Measurements from ENCODE around the gene SH3RF1.

The SH3RF1 gene

DNA sequence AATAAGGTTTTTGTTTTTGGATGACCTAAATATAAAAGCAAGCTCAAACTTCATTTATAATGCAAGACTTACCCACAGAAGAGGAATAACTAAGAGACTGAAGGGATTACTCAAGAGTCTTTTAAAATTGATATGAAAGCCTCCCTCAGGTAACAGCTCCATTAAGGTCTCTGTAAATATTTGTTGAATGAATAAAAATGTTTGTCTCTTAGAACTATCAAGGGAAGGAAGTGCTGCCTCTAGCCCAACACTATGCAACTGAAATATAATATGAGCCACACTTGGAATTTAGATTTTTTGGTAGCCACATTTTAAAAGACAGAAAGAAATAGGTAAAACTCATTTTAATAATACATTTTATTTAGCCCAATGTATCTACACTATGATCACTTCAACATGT, 127.8 kb downstream of the SH3RF1 start:
- H3K4me1 ChIP-seq (ENCODE audit: control insufficient read depth, insufficient read depth, low read length): no peaks in the 10 kb centered on the region
- no peaks in the 10 kb centered on the region for H3K36me3 ChIP-seq (ENCODE audit: control insufficient read depth, insufficient read depth, low read length)
- H3K9me3 ChIP-seq (ENCODE audit: control insufficient read depth, low read length): no peaks in the 10 kb centered on the region
- no peaks in the 10 kb centered on the region for H3K27me3 ChIP-seq (ENCODE audit: control insufficient read depth, insufficient read depth, low read length)
- H3K9ac ChIP-seq (ENCODE audit: low read length): no peak overlapping the region
- no peak overlapping the region for H3K4me3 ChIP-seq (ENCODE audit: low read length)

DNA sequence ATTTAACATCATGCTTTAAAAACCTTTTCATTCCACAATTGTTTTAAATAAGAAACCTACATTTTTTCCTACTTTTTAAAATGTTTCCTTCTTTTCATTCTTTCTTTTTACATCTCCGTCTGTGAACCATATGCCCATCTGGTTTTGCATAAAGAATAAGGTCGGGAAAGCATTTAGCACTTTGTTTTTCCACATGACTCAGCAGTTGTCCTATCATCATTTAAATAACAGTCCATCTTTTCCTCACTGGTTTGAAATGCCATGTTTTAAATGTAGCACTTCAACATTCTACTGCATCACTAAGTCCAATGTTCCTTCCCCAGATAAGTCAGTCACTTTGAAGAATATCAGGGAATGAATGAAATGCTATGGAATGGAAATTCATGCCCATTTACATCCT, 128.4 kb downstream of the SH3RF1 start:
- Histone ChIP-seq H3K9me3 (ENCODE audit: control insufficient read depth, low read length) (no peaks in the 10 kb centered on the region), H3K27me3 (ENCODE audit: control insufficient read depth, insufficient read depth, low read length) (no peaks in the 10 kb centered on the region), H3K4me1 (ENCODE audit: control insufficient read depth, insufficient read depth, low read length) (no peaks in the 10 kb centered on the region), H3K9ac (ENCODE audit: low read length) (no peak overlapping the region), H3K36me3 (ENCODE audit: control insufficient read depth, insufficient read depth, low read length) (no peaks in the 10 kb centered on the region), H3K4me3 (ENCODE audit: low read length) (no peak overlapping the region)

DNA sequence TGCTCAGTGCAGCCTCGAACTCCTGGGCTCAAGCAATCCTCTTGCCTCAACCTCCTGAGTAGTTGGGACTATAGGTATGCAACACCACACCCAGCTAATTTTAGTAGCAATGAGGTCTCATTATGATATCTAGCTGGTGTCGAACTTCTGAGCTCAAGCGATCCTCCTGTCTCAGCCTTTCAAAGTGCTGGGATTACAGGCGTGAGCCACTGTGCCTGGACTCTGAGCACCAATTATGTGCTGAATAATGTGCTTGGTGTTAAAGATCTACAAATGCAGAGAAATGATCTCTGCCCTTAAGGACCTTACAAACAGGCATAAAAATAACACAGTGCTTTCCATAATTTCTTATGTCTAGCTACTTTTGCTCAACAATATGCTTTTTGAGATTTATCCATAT, 131.7 kb downstream of the SH3RF1 start:
- Histone ChIP-seq H3K9ac (ENCODE audit: low read length) (no peak overlapping the region), H3K36me3 (ENCODE audit: control insufficient read depth, insufficient read depth, low read length) (peaks cover 5% of the 10 kb centered on the region), H3K9me3 (ENCODE audit: control insufficient read depth, low read length) (no peaks in the 10 kb centered on the region), H3K27me3 (ENCODE audit: control insufficient read depth, insufficient read depth, low read length) (no peaks in the 10 kb centered on the region), H3K4me1 (ENCODE audit: control insufficient read depth, insufficient read depth, low read length) (peaks cover 25% of the 10 kb centered on the region), H3K4me3 (ENCODE audit: low read length) (no peak overlapping the region)

DNA sequence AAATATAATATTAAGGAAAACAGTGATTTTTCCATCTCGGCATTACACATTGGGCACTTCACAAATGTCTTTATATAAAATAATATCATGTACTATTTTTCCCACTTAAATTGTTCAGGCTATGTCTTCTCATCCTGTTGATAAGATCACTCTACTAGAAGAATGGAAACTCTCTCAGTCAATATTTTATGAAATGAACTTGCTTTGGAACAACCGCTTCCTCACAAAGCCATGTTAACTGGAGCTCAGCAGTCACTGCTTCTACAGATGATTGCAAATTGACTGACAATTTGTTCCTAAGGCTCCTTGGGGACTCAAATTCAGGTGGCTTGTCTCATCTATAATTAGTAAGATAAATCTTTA, 133.2 kb downstream of the SH3RF1 start:
- Histone ChIP-seq H3K9ac (ENCODE audit: low read length) (no peak overlapping the region), H3K36me3 (ENCODE audit: control insufficient read depth, insufficient read depth, low read length) (peaks cover 5% of the 10 kb centered on the region), H3K4me1 (ENCODE audit: control insufficient read depth, insufficient read depth, low read length) (peaks cover 29% of the 10 kb centered on the region), H3K27me3 (ENCODE audit: control insufficient read depth, insufficient read depth, low read length) (no peaks in the 10 kb centered on the region), H3K9me3 (ENCODE audit: control insufficient read depth, low read length) (no peaks in the 10 kb centered on the region), H3K4me3 (ENCODE audit: low read length) (no peak overlapping the region)

DNA sequence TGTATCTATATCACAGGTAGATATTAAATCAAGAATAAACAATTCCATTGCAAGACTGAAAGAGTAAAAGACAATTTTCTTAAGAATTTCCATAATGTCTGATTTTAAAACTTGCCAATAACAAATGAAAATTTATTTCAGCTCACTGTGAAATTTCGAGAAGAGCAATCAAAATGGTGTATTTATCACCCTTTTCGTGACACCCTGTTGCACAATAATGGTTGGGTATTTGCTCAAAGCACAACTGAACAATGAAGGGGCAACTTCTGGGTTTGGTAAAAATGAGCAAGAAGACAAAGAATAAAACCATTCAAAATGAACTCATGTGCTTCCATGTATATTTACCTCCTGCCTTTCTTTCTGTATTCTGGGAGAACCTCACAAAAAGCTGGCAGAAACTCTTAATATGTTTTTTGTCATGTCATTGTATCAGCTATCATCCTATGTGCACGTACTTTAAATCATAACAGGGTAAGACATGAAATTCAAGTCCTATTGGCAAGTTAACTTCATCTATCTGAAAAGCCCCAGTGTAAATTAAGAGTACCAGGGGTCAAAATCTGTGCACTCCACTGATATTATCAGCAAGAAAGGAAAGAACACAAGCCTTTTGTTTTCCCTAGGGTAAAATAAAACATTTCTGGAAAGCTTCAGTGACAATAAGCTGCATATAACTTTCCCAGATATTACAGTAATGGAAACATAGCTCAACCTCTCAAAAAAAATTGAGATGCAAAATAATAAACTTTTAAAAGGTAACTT, 133.8 kb downstream of the SH3RF1 start:
- H3K36me3 ChIP-seq (ENCODE audit: control insufficient read depth, insufficient read depth, low read length): peaks cover 5% of the 10 kb centered on the region
- H3K4me3 ChIP-seq (ENCODE audit: low read length): no peak overlapping the region
- H3K9me3 ChIP-seq (ENCODE audit: control insufficient read depth, low read length): no peaks in the 10 kb centered on the region
- H3K27me3 ChIP-seq (ENCODE audit: control insufficient read depth, insufficient read depth, low read length): no peaks in the 10 kb centered on the region
- H3K9ac ChIP-seq (ENCODE audit: low read length): no peak overlapping the region
- H3K4me1 ChIP-seq (ENCODE audit: control insufficient read depth, insufficient read depth, low read length): peaks cover 29% of the 10 kb centered on the region

DNA sequence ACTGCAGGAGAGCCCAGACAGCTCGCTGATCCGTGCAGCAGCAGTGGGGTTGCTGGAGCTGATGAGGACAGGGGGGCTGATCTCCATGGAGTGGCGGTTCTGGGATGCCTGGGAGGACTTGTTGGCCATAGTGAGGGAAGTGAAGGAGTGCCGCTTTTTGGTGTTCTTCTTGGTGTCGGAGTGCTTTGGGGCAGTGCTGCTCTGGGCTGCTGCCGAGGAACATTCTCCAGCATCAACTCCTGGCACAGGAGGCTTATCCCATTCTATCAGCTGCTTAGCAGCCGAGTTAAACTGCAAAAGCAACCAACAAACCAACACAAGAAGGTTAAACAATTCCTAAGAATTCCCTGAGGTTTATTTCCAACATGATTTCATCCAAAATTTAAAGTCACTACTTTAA, 134.4 kb downstream of the SH3RF1 start:
- H3K27me3 ChIP-seq (ENCODE audit: control insufficient read depth, insufficient read depth, low read length): no peaks in the 10 kb centered on the region
- H3K36me3 ChIP-seq (ENCODE audit: control insufficient read depth, insufficient read depth, low read length): peaks cover 5% of the 10 kb centered on the region
- peaks cover 29% of the 10 kb centered on the region for H3K4me1 ChIP-seq (ENCODE audit: control insufficient read depth, insufficient read depth, low read length)

DNA sequence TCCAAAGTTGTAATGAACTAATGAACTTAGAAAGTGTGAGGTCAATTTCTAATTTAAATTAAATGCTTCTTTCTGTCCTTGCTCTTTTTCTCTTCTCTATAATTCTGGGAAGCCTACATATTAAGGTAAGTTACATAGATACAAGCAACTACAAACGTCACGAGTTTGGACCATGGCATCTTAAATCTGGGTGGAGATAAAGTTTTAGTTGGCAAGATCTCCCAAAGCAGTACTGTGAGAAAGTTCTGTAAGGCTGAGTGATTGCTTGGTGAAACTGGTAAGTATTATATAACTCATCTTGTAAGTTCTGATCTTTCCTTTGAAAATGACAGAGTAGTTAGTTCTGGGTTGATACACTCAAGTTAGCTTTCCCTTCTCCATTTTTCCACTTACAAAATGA, 135.0 kb downstream of the SH3RF1 start:
- Histone ChIP-seq H3K27me3 (ENCODE audit: control insufficient read depth, insufficient read depth, low read length) (no peaks in the 10 kb centered on the region), H3K4me1 (ENCODE audit: control insufficient read depth, insufficient read depth, low read length) (peaks cover 29% of the 10 kb centered on the region), H3K9me3 (ENCODE audit: control insufficient read depth, low read length) (no peaks in the 10 kb centered on the region)

More for the DNA sequence above, 134.4 kb downstream of the SH3RF1 start:
- Histone ChIP-seq H3K9me3 (ENCODE audit: control insufficient read depth, low read length) (no peaks in the 10 kb centered on the region), H3K9ac (ENCODE audit: low read length) (no peak overlapping the region), H3K4me3 (ENCODE audit: low read length) (no peak overlapping the region)

DNA sequence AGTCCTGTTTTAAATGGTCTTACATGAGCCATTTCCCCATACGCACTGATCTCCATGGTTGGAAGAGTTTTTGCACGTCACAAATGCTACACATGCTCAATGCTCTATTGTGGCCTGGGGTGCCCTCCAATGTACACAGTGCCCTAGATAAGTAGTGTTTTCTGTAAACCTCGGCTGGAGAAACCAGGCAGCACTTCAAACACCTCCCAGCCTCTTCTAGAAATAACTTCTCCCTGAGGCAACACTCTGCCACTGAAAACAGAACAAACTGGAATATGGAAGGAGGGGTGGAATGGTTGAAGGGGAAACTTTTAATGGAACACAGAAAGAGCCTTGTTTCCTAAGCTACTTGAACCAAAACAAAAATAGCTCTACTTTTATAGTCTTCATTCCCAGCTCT, 136.8 kb downstream of the SH3RF1 start:
- Histone ChIP-seq H3K9me3 (ENCODE audit: control insufficient read depth, low read length) (no peaks in the 10 kb centered on the region), H3K9ac (ENCODE audit: low read length) (no peak overlapping the region), H3K4me1 (ENCODE audit: control insufficient read depth, insufficient read depth, low read length) (peaks cover 29% of the 10 kb centered on the region), H3K4me3 (ENCODE audit: low read length) (no peak overlapping the region), H3K27me3 (ENCODE audit: control insufficient read depth, insufficient read depth, low read length) (no peaks in the 10 kb centered on the region), H3K36me3 (ENCODE audit: control insufficient read depth, insufficient read depth, low read length) (peaks cover 5% of the 10 kb centered on the region)

More for the DNA sequence above, 135.0 kb downstream of the SH3RF1 start:
- H3K4me3 ChIP-seq (ENCODE audit: low read length): no peak overlapping the region
- H3K36me3 ChIP-seq (ENCODE audit: control insufficient read depth, insufficient read depth, low read length): peaks cover 5% of the 10 kb centered on the region
- H3K9ac ChIP-seq (ENCODE audit: low read length): no peak overlapping the region

DNA sequence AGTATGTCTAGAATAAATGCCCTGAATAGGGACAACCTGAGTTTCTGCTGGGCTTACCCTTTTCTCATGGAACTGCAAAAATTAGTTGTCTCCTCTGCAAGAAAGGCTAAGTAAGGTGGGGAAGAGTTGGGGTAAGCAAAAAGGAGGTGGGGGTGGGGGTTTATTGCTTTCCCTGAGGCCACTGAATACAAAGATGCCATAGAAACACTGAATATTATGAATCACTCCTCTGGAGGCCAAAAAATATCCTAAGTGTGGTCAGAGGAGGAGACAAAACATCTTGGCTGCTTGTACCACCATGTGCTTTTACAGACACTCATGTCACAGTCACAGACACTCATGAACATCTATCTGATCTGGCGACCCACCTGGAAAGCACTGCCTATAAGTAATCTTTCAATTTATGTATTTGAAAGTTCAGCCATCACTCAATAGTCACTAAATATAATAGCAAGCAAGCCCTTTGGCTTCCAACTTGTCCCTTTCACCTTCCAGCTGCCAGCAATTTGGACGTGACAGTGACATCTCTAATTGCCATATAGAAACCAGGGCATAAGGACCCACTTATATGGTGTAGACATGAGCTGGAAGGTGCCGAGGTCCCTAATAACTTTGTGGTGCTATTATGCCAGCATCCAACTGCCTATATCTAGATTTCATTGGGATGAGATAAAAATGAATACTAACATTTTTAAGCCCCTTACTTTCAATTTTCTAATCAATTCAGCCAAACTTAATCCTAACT, 138.0 kb downstream of the SH3RF1 start:
- H3K4me3 ChIP-seq (ENCODE audit: low read length): no peak overlapping the region
- peaks cover 29% of the 10 kb centered on the region for H3K4me1 ChIP-seq (ENCODE audit: control insufficient read depth, insufficient read depth, low read length)
- H3K9ac ChIP-seq (ENCODE audit: low read length): no peak overlapping the region
- no peaks in the 10 kb centered on the region for H3K27me3 ChIP-seq (ENCODE audit: control insufficient read depth, insufficient read depth, low read length)
- H3K9me3 ChIP-seq (ENCODE audit: control insufficient read depth, low read length): no peaks in the 10 kb centered on the region
- peaks cover 5% of the 10 kb centered on the region for H3K36me3 ChIP-seq (ENCODE audit: control insufficient read depth, insufficient read depth, low read length)

DNA sequence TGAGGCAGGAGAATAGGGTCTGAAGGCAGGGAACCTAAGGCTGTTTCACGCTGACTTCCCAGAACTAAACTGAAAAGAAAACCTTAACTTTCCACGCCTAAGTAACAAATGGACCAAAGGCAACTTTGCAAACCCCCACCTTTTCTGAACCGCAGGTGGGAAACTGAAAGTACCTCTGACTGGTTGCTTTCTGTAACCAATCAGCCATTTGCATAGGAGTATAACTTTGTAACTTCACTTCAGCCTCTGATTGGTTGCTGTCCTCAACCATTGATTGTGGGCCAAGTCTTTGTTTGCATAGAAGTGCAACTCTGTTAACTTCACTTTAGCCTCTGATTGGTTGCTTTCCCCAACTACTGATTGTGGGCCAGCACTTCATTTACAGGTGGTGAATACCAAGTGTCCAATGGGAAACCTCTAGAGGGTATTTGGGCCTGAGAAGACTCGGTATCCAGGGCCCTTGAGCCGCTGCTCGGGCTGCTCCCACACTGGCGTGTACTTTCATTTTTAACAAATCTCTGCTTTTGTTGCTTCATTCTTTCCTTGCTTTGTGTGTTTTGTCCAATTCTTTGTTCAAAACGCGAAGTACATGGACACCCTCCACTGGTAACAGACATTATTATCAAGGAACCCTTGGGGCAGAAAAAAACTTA, 139.1 kb downstream of the SH3RF1 start:
- H3K9ac ChIP-seq (ENCODE audit: low read length): no peak overlapping the region
- no peaks in the 10 kb centered on the region for H3K9me3 ChIP-seq (ENCODE audit: control insufficient read depth, low read length)
- no peaks in the 10 kb centered on the region for H3K27me3 ChIP-seq (ENCODE audit: control insufficient read depth, insufficient read depth, low read length)
- H3K4me1 ChIP-seq (ENCODE audit: control insufficient read depth, insufficient read depth, low read length): peaks cover 23% of the 10 kb centered on the region
- peaks cover 5% of the 10 kb centered on the region for H3K36me3 ChIP-seq (ENCODE audit: control insufficient read depth, insufficient read depth, low read length)
- no peak overlapping the region for H3K4me3 ChIP-seq (ENCODE audit: low read length)

DNA sequence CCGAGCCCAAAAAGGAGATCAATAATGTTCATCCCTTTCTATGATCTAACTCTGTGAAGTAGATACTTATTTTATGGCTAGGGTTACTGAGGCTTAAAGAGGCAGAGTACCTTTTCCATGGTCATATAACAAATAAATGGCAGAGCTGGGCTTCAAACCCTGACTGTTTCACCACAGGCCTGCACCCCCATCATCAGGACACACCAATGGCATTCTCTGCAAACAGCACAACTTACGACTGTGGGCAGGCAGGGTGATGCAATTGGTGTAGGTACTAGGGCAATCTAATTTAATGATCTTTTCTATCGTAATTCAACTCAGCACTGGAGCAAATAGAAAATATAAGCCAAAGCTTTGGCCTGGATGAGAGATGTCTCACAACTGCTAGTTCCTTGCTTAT, 141.9 kb downstream of the SH3RF1 start:
- peaks cover 2% of the 10 kb centered on the region for H3K4me1 ChIP-seq (ENCODE audit: control insufficient read depth, insufficient read depth, low read length)
- H3K36me3 ChIP-seq (ENCODE audit: control insufficient read depth, insufficient read depth, low read length): no peaks in the 10 kb centered on the region
- H3K9ac ChIP-seq (ENCODE audit: low read length): no peak overlapping the region
- no peak overlapping the region for H3K4me3 ChIP-seq (ENCODE audit: low read length)
- H3K9me3 ChIP-seq (ENCODE audit: control insufficient read depth, low read length): no peaks in the 10 kb centered on the region
- H3K27me3 ChIP-seq (ENCODE audit: control insufficient read depth, insufficient read depth, low read length): no peaks in the 10 kb centered on the region

DNA sequence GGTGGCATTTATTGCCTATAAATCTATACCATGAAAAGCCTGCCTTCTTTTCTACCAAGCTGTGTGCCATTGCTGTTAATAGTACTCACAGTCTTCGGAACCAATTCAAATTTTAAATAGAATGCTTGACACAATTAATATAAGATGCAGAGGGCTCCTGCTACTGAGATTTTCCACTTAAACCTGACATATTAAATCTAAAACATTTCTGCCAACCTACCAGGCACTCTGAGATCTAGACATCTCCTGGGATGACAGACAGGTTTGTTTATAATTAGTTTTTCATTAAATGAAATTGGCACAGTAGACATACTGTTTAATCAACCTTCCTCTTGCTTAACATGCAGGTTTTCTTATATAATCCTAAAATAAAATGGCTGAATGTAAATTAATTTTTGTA, 143.4 kb downstream of the SH3RF1 start:
- no peaks in the 10 kb centered on the region for H3K4me1 ChIP-seq (ENCODE audit: control insufficient read depth, insufficient read depth, low read length)
- no peak overlapping the region for H3K4me3 ChIP-seq (ENCODE audit: low read length)
- no peaks in the 10 kb centered on the region for H3K9me3 ChIP-seq (ENCODE audit: control insufficient read depth, low read length)
- H3K9ac ChIP-seq (ENCODE audit: low read length): no peak overlapping the region
- H3K27me3 ChIP-seq (ENCODE audit: control insufficient read depth, insufficient read depth, low read length): no peaks in the 10 kb centered on the region
- H3K36me3 ChIP-seq (ENCODE audit: control insufficient read depth, insufficient read depth, low read length): no peaks in the 10 kb centered on the region

All from mucosa of stomach (tissue), 1 donor.